ENCODE measurements around the gene TSSK1B.
"Not testable (repeated sequence)": the region's sequence is repeated elsewhere in the genome, so short reads cannot be mapped to it uniquely, and the experiment has no call there.

TSSK1B gene

GRCh38 chr5:113397986-113398385 lies 36.8 kb downstream of the TSSK1B start:
- not testable (repeated sequence) for DNase-seq

- no peak for DNase-seq
Measured at GRCh38 chr5:113397046-113397445, 37.7 kb downstream of the TSSK1B start.

- DNase-seq = no peak
Measured at GRCh38 chr5:113394658-113395057, 40.1 kb downstream of the TSSK1B start.

GRCh38 chr5:113390224-113390623 lies 44.6 kb downstream of the TSSK1B start:
- DNase-seq = no peak

GRCh38 chr5:113389116-113389515 lies 45.7 kb downstream of the TSSK1B start:
- no peak for DNase-seq

- DNase-seq = no peak
Measured at GRCh38 chr5:113387844-113388243, 46.9 kb downstream of the TSSK1B start.

GRCh38 chr5:113384782-113385285 lies 50.0 kb downstream of the TSSK1B start:
- no peak for DNase-seq

GRCh38 chr5:113382731-113383130 lies 52.1 kb downstream of the TSSK1B start:
- no peak for DNase-seq

Data from C1 segment of cervical spinal cord (tissue), 14 donors.